ENCODE results near the gene PPP2R2B. TPM values are rescaled to one million over a fixed set of nuclear protein-coding genes. Genes with fewer than 3 reads are reported as not detected.

Gene PPP2R2B
- total RNA-seq, 1 experiment from 2014 or later: not detected

DNA sequence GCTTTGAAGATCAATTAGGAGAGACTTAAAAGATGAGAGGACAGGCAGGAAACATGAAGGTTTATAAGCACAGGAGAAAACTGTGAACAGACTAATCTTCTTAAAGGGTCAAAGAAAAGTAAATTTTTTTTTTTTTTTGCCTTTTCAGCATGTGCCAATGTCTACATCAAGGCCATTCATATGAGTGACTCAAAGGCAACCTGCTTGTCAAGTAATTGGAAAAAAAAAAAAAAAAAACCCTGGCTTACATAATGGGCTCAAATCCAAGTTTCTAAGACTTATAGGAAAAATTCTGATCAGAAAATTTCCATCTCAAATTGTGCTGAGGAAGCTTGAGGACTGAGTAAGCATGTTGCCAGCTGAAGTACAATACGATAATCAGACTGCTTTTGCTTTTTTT, 15.9 kb downstream of the PPP2R2B start:
- DNase-seq (ENCODE audit: low read depth, low spot score) (no peak), ATAC-seq (no peak)
- H3K9me2 ChIP-seq (ENCODE audit: insufficient read depth): no peaks in the 10 kb centered on the region
- ChIA-PET POLR2A (interaction anchor here (0.7 kb wide), 1 partner anchor 8 kb away, joined by 3 read pairs; no protein-coding TSS in a partner anchor), RAD21 (ENCODE audit: low non-redundant PET in 1 of 2, low total read pairs in 2 of 2, uncharacterized antibody in 2 of 2, unreplicated experiment in 2 of 2) (no interaction called here), CTCF (interaction anchor here (1.2 kb wide), 1 partner anchor 321 kb away, joined by 3 read pairs; no protein-coding TSS in a partner anchor)
- intact Hi-C loops (cut with micrococcal nuclease): no loop called here
- BruUV-seq (replicated peaks): no TSS peak
- peaks cover 0 to 7% of the 10 kb centered on the region in 2 experiments; a peak in 1 of 4 replicates for H3K4me1 ChIP-seq (ENCODE audit: control insufficient read depth in 1 of 2, insufficient read depth in 2 of 2, low read length in 2 of 2)
- H3K9me3 ChIP-seq (ENCODE audit: control insufficient read depth in 1 of 2, insufficient read depth in 1 of 2, low read depth in 1 of 2, low read length in 2 of 2): no peaks in the 10 kb centered on the region
- no peak overlapping the region for H3K27ac ChIP-seq (ENCODE audit: low read depth, low read length)
- no peaks in the 10 kb centered on the region for H3K36me3 ChIP-seq (ENCODE audit: control insufficient read depth in 1 of 2, insufficient read depth in 2 of 2, low read length in 2 of 2)
- no peak overlapping the region for H2AFZ ChIP-seq (ENCODE audit: low read depth, low read length, poor library complexity, severe bottlenecking)
- TF ChIP-seq, protein P1, sequence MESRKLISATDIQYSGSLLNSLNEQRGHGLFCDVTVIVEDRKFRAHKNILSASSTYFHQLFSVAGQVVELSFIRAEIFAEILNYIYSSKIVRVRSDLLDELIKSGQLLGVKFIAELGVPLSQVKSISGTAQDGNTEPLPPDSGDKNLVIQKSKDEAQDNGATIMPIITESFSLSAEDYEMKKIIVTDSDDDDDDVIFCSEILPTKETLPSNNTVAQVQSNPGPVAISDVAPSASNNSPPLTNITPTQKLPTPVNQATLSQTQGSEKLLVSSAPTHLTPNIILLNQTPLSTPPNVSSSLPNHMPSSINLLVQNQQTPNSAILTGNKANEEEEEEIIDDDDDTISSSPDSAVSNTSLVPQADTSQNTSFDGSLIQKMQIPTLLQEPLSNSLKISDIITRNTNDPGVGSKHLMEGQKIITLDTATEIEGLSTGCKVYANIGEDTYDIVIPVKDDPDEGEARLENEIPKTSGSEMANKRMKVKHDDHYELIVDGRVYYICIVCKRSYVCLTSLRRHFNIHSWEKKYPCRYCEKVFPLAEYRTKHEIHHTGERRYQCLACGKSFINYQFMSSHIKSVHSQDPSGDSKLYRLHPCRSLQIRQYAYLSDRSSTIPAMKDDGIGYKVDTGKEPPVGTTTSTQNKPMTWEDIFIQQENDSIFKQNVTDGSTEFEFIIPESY (IDR thresholded peaks at IDR 0.05; ENCODE audit: extremely low read depth, insufficient replicate concordance, low read length): no peak
- no peak for TF ChIP-seq CBX3 (IDR thresholded peaks at IDR 0.05; ENCODE audit: low read depth)
- TF ChIP-seq, protein P2, sequence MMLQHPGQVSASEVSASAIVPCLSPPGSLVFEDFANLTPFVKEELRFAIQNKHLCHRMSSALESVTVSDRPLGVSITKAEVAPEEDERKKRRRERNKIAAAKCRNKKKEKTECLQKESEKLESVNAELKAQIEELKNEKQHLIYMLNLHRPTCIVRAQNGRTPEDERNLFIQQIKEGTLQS (IDR thresholded peaks at IDR 0.05): no peak
- no peak for TF ChIP-seq ZFX (IDR thresholded peaks at IDR 0.05)
- no peak for TF ChIP-seq POLR2A (IDR thresholded peaks at IDR 0.05; ENCODE audit: borderline replicate concordance, extremely low read depth, insufficient read depth, insufficient read length)
- TF ChIP-seq POLR2AphosphoS5 (IDR thresholded peaks at IDR 0.05; ENCODE audit: low read depth, low read length): no peak
- no peak for TF ChIP-seq SIN3A (IDR thresholded peaks at IDR 0.05; ENCODE audit: low read depth)
- TF ChIP-seq, protein P3, sequence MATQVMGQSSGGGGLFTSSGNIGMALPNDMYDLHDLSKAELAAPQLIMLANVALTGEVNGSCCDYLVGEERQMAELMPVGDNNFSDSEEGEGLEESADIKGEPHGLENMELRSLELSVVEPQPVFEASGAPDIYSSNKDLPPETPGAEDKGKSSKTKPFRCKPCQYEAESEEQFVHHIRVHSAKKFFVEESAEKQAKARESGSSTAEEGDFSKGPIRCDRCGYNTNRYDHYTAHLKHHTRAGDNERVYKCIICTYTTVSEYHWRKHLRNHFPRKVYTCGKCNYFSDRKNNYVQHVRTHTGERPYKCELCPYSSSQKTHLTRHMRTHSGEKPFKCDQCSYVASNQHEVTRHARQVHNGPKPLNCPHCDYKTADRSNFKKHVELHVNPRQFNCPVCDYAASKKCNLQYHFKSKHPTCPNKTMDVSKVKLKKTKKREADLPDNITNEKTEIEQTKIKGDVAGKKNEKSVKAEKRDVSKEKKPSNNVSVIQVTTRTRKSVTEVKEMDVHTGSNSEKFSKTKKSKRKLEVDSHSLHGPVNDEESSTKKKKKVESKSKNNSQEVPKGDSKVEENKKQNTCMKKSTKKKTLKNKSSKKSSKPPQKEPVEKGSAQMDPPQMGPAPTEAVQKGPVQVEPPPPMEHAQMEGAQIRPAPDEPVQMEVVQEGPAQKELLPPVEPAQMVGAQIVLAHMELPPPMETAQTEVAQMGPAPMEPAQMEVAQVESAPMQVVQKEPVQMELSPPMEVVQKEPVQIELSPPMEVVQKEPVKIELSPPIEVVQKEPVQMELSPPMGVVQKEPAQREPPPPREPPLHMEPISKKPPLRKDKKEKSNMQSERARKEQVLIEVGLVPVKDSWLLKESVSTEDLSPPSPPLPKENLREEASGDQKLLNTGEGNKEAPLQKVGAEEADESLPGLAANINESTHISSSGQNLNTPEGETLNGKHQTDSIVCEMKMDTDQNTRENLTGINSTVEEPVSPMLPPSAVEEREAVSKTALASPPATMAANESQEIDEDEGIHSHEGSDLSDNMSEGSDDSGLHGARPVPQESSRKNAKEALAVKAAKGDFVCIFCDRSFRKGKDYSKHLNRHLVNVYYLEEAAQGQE (IDR thresholded peaks at IDR 0.05; ENCODE audit: low read depth): no peak
- no peak for TF ChIP-seq EGR1 (IDR thresholded peaks at IDR 0.05; ENCODE audit: low read depth)
- TF ChIP-seq ZNF274 (IDR thresholded peaks at IDR 0.05; ENCODE audit: low read depth, low read length): no peak
- TF ChIP-seq SP1 (IDR thresholded peaks at IDR 0.05; ENCODE audit: low read depth): no peak
- no peak for TF ChIP-seq TCF7L2 (IDR thresholded peaks at IDR 0.05; ENCODE audit: borderline replicate concordance, extremely low read depth, insufficient read depth, insufficient read length)
- no peak for TF ChIP-seq SRF (IDR thresholded peaks at IDR 0.05; ENCODE audit: low read depth)
- H4K20me1 ChIP-seq (ENCODE audit: insufficient read depth): no peaks in the 10 kb centered on the region
- H3K79me2 ChIP-seq (ENCODE audit: insufficient read depth, low read length): no peaks in the 10 kb centered on the region
- no peak overlapping the region for H3K4me3 ChIP-seq (replicated peaks in 1 of 2; ENCODE audit: low read depth in 1 of 2, low read length in 2 of 2)
- H3K9ac ChIP-seq (ENCODE audit: low read length): no peak overlapping the region
- no peaks in the 10 kb centered on the region for H3K27me3 ChIP-seq (ENCODE audit: insufficient read depth, low read length)
- H3K4me2 ChIP-seq (ENCODE audit: low read length): no peak overlapping the region
